Measurements from ENCODE around the gene PSMG4. TPM values are rescaled to one million over a fixed set of nuclear protein-coding genes. Genes with fewer than 3 reads are reported as not detected.

The PSMG4 gene
- polyA plus RNA-seq, 1 donor (not counting 4 experiments of a cell fraction or from before 2014, with no cell fraction given): 16.3 TPM

- peaks cover 17 to 26% of the 10 kb centered on the region in 2 experiments for H3K36me3 ChIP-seq (ENCODE audit: control insufficient read depth in 2 of 2, extremely low read depth in 1 of 2, insufficient read depth in 2 of 2, low read length in 2 of 2)
- FAIRE-seq (no peak), DNase-seq (ENCODE audit: low read depth, low spot score) (no peak)
- H3K9me1 ChIP-seq (ENCODE audit: control insufficient read depth, extremely low read depth, insufficient read depth, low read length): no peaks in the 10 kb centered on the region
- H3K27ac ChIP-seq (ENCODE audit: control insufficient read depth, insufficient read depth, low read length): no peak overlapping the region
- no peak overlapping the region for H3K4me3 ChIP-seq (ENCODE audit: control insufficient read depth in 2 of 3, extremely low read depth in 1 of 3, insufficient read depth in 2 of 3, low read depth in 1 of 3, low read length in 3 of 3)
- no peak overlapping the region for H2AFZ ChIP-seq (ENCODE audit: control insufficient read depth, low read length)
- H3K79me2 ChIP-seq (ENCODE audit: control insufficient read depth, insufficient read depth, low read length): peaks cover 13% of the 10 kb centered on the region
- H3K9ac ChIP-seq (ENCODE audit: control insufficient read depth, extremely low read depth, insufficient read depth, low read length): no peak overlapping the region
- dilution Hi-C loops (cut with MboI; ENCODE audit: extremely low pct_ligation_motif_present, low sequenced_read_pairs): no loop called here
- no peak overlapping the region for H3K4me2 ChIP-seq (ENCODE audit: control insufficient read depth, extremely low read depth, insufficient read depth, low read depth, low read length)
- no peaks in the 10 kb centered on the region for H3K9me3 ChIP-seq (ENCODE audit: control insufficient read depth, low read depth, low read length)
- peaks cover 4% of the 10 kb centered on the region for H4K20me1 ChIP-seq (ENCODE audit: control insufficient read depth, extremely low read depth, insufficient read depth, low read length)
- H3K4me1 ChIP-seq (ENCODE audit: control insufficient read depth, extremely low read depth, insufficient read depth, low read length): peaks cover 4% of the 10 kb centered on the region
- no peaks in the 10 kb centered on the region for H3K27me3 ChIP-seq (ENCODE audit: control insufficient read depth, extremely low read depth, insufficient read depth, low read length)
- TF ChIP-seq CTCF (optimal IDR thresholded peaks at IDR 0.05 in 1 of 3, IDR thresholded peaks at IDR 0.05 in 1 of 3, conservative IDR thresholded peaks at IDR 0.05 in 1 of 3; ENCODE audit: extremely low read depth in 1 of 3, insufficient read depth in 2 of 3, low read length in 3 of 3) (no peak), EZH2 (IDR thresholded peaks at IDR 0.05; ENCODE audit: low read length) (no peak)
Measured at GRCh38 chr6:3270258-3270657, 11.5 kb downstream of the PSMG4 start.

- H3K9ac ChIP-seq (ENCODE audit: control insufficient read depth, extremely low read depth, insufficient read depth, low read length): no peak overlapping the region
- no peak for FAIRE-seq
- H4K20me1 ChIP-seq (ENCODE audit: control insufficient read depth, extremely low read depth, insufficient read depth, low read length): peaks cover 4% of the 10 kb centered on the region
- H3K79me2 ChIP-seq (ENCODE audit: control insufficient read depth, insufficient read depth, low read length): peaks cover 5% of the 10 kb centered on the region
- no peak overlapping the region for H3K27ac ChIP-seq (ENCODE audit: control insufficient read depth, insufficient read depth, low read length)
- H2AFZ ChIP-seq (ENCODE audit: control insufficient read depth, low read length): no peak overlapping the region
- H3K9me3 ChIP-seq (ENCODE audit: control insufficient read depth, low read depth, low read length): no peaks in the 10 kb centered on the region
- H3K36me3 ChIP-seq (ENCODE audit: control insufficient read depth in 2 of 2, extremely low read depth in 1 of 2, insufficient read depth in 2 of 2, low read length in 2 of 2): peaks cover 16 to 21% of the 10 kb centered on the region in 2 experiments
- H3K9me1 ChIP-seq (ENCODE audit: control insufficient read depth, extremely low read depth, insufficient read depth, low read length): no peaks in the 10 kb centered on the region
- dilution Hi-C loops (cut with MboI; ENCODE audit: extremely low pct_ligation_motif_present, low sequenced_read_pairs): no loop called here
- no peak overlapping the region for H3K4me3 ChIP-seq (ENCODE audit: control insufficient read depth in 2 of 3, extremely low read depth in 1 of 3, insufficient read depth in 2 of 3, low read depth in 1 of 3, low read length in 3 of 3)
- H3K4me1 ChIP-seq (ENCODE audit: control insufficient read depth, extremely low read depth, insufficient read depth, low read length): peaks cover 4% of the 10 kb centered on the region
- TF ChIP-seq CTCF (optimal IDR thresholded peaks at IDR 0.05 in 1 of 3, IDR thresholded peaks at IDR 0.05 in 1 of 3, conservative IDR thresholded peaks at IDR 0.05 in 1 of 3; ENCODE audit: extremely low read depth in 1 of 3, insufficient read depth in 2 of 3, low read length in 3 of 3): no peak
- no peak for TF ChIP-seq EZH2 (IDR thresholded peaks at IDR 0.05; ENCODE audit: low read length)
- H3K27me3 ChIP-seq (ENCODE audit: control insufficient read depth, extremely low read depth, insufficient read depth, low read length): no peaks in the 10 kb centered on the region
- no peak for DNase-seq (ENCODE audit: low read depth, low spot score)
- H3K4me2 ChIP-seq (ENCODE audit: control insufficient read depth, extremely low read depth, insufficient read depth, low read depth, low read length): no peak overlapping the region
Measured at GRCh38 chr6:3271756-3272155, 13.0 kb downstream of the PSMG4 start.
